CD4-positive, alpha-beta T cell treated with Interferon alpha-2 for 1 hour (primary cell): ENCODE data around the gene KCNN4.
"Not testable (repeated sequence)": the region's sequence is repeated elsewhere in the genome, so short reads cannot be mapped to it uniquely, and the experiment has no call there.

Source experiments
- DNase-seq, 2 donors: peaks; one replicate each; pipeline ENCODE4 v3.0.0-alpha.2; 2020 to 2022

The KCNN4 gene

GRCh38 chr19:43780706-43781525 lies at the start of gene KCNN4:
Gene KCNN4 (minus strand): TSS chr19:43780973. CDS start chr19:43780861, 112 bp downstream.
- DNase-seq = peak; percentile 72 to 75

GRCh38 chr19:43826787-43827754 lies 46.3 kb upstream of the KCNN4 start, which contains the start of gene ZNF283:
Gene ZNF283 (plus strand): TSS chr19:43827321. CDS start chr19:43833505, 6,184 bp downstream.
- peak; percentile 85 to 90 for DNase-seq

- DNase-seq = not testable (repeated sequence)
These were observed 43.8 kb upstream of the KCNN4 start for GRCh38 chr19:43824572-43824971.

GRCh38 chr19:43823856-43824255 lies 43.1 kb upstream of the KCNN4 start:
- DNase-seq = not testable (repeated sequence)

GRCh38 chr19:43820884-43821215 lies 40.1 kb upstream of the KCNN4 start:
- no peak for DNase-seq

GRCh38 chr19:43820098-43820883 lies 39.5 kb upstream of the KCNN4 start:
- DNase-seq = peak in 1 of 2 donors; percentile 28

GRCh38 chr19:43818500-43818899 lies 37.7 kb upstream of the KCNN4 start:
- DNase-seq = no peak

GRCh38 chr19:43817454-43817853 lies 36.7 kb upstream of the KCNN4 start:
- not testable (repeated sequence) for DNase-seq

- DNase-seq = no peak
These were observed 34.0 kb upstream of the KCNN4 start for GRCh38 chr19:43814663-43815352.

- DNase-seq = peak in 1 of 2 donors; percentile 52
These were observed 31.9 kb upstream of the KCNN4 start for GRCh38 chr19:43812688-43813087.

GRCh38 chr19:43812259-43812658 lies 31.5 kb upstream of the KCNN4 start:
- DNase-seq = no peak

- DNase-seq = no peak
These were observed 31.1 kb upstream of the KCNN4 start for GRCh38 chr19:43811837-43812236.

- DNase-seq = peak in 1 of 2 donors; percentile 71
These were observed 29.3 kb upstream of the KCNN4 start for GRCh38 chr19:43809762-43810696.

- no peak for DNase-seq
These were observed 26.9 kb upstream of the KCNN4 start for GRCh38 chr19:43807651-43808050.

GRCh38 chr19:43806848-43807247 lies 26.1 kb upstream of the KCNN4 start:
- no peak for DNase-seq

- not testable (repeated sequence) for DNase-seq
These were observed 25.6 kb upstream of the KCNN4 start for GRCh38 chr19:43806401-43806800.

- DNase-seq = no peak
These were observed 23.7 kb upstream of the KCNN4 start for GRCh38 chr19:43804432-43804831.

GRCh38 chr19:43802216-43802951 lies 21.6 kb upstream of the KCNN4 start, which contains the start of gene LYPD5:
Gene LYPD5 (minus strand): TSS chr19:43802447. CDS start chr19:43802380, 67 bp downstream.
- DNase-seq = no peak

- DNase-seq = no peak
These were observed 18.8 kb upstream of the KCNN4 start for GRCh38 chr19:43799502-43800142.
